ENCODE measurements around the gene TAF9.

Gene TAF9

GRCh38 chr5:69329905-69330489, 39.3 kb downstream of the TAF9 start:
- H3K79me2 ChIP-seq (ENCODE audit: insufficient read depth, low read depth): peaks cover 5% of the 10 kb centered on the region; the same call in 1 of the 2 replicates
- H2AFZ ChIP-seq (ENCODE audit: low read depth): no peak overlapping the region
- no peak overlapping the region for H3K9ac ChIP-seq
- no peaks in the 10 kb centered on the region for H4K20me1 ChIP-seq (ENCODE audit: insufficient read depth)
- H3K27me3 ChIP-seq (ENCODE audit: insufficient read depth, low read depth): no peaks in the 10 kb centered on the region
- no peak overlapping the region for H3K4me2 ChIP-seq
- peaks cover 15% of the 10 kb centered on the region for H3K4me1 ChIP-seq (ENCODE audit: low read depth, poor library complexity, severe bottlenecking)
- H3K36me3 ChIP-seq (ENCODE audit: insufficient read depth): no peaks in the 10 kb centered on the region
- no peak overlapping the region for H3K27ac ChIP-seq
- no peak for TF ChIP-seq CTCF (conservative IDR thresholded peaks at IDR 0.05; ENCODE audit: low read depth, low read length)
- H3K4me3 ChIP-seq (IDR thresholded peaks at IDR 0.05; ENCODE audit: insufficient read depth, low read depth, low read length): no peak overlapping the region

GRCh38 chr5:69326365-69326764, 43.0 kb downstream of the TAF9 start:
- Histone ChIP-seq H3K4me2 (no peak overlapping the region), H3K36me3 (ENCODE audit: insufficient read depth) (no peaks in the 10 kb centered on the region), H3K79me2 (ENCODE audit: insufficient read depth, low read depth) (no peaks in the 10 kb centered on the region), H3K4me1 (ENCODE audit: low read depth, poor library complexity, severe bottlenecking) (peaks cover under 1% of the 10 kb centered on the region), H3K27me3 (ENCODE audit: insufficient read depth, low read depth) (no peaks in the 10 kb centered on the region), H3K9ac (no peak overlapping the region), H2AFZ (ENCODE audit: low read depth) (no peak overlapping the region), H4K20me1 (ENCODE audit: insufficient read depth) (no peaks in the 10 kb centered on the region), H3K4me3 (IDR thresholded peaks at IDR 0.05; ENCODE audit: insufficient read depth, low read depth, low read length) (no peak overlapping the region), H3K27ac (no peak overlapping the region)
- no peak for TF ChIP-seq CTCF (conservative IDR thresholded peaks at IDR 0.05; ENCODE audit: low read depth, low read length)

GRCh38 chr5:69317391-69317790, 51.9 kb downstream of the TAF9 start:
- H4K20me1 ChIP-seq (ENCODE audit: insufficient read depth): no peaks in the 10 kb centered on the region
- no peaks in the 10 kb centered on the region for H3K79me2 ChIP-seq (ENCODE audit: insufficient read depth, low read depth)
- peaks cover 5% of the 10 kb centered on the region for H3K4me1 ChIP-seq (ENCODE audit: low read depth, poor library complexity, severe bottlenecking)
- H3K27me3 ChIP-seq (ENCODE audit: insufficient read depth, low read depth): no peaks in the 10 kb centered on the region
- H3K27ac ChIP-seq: no peak overlapping the region
- H3K4me2 ChIP-seq: no peak overlapping the region
- H2AFZ ChIP-seq (ENCODE audit: low read depth): no peak overlapping the region
- TF ChIP-seq CTCF (conservative IDR thresholded peaks at IDR 0.05; ENCODE audit: low read depth, low read length): no peak
- H3K36me3 ChIP-seq (ENCODE audit: insufficient read depth): no peaks in the 10 kb centered on the region
- no peak overlapping the region for H3K9ac ChIP-seq
- no peak overlapping the region for H3K4me3 ChIP-seq (IDR thresholded peaks at IDR 0.05; ENCODE audit: insufficient read depth, low read depth, low read length)

GRCh38 chr5:69315972-69316371, 53.3 kb downstream of the TAF9 start:
- no peak overlapping the region for H3K9ac ChIP-seq
- TF ChIP-seq CTCF (conservative IDR thresholded peaks at IDR 0.05; ENCODE audit: low read depth, low read length): no peak
- no peaks in the 10 kb centered on the region for H3K79me2 ChIP-seq (ENCODE audit: insufficient read depth, low read depth)
- peaks cover 5% of the 10 kb centered on the region for H3K4me1 ChIP-seq (ENCODE audit: low read depth, poor library complexity, severe bottlenecking)
- no peaks in the 10 kb centered on the region for H3K27me3 ChIP-seq (ENCODE audit: insufficient read depth, low read depth)
- no peaks in the 10 kb centered on the region for H4K20me1 ChIP-seq (ENCODE audit: insufficient read depth)
- no peak overlapping the region for H3K4me3 ChIP-seq (IDR thresholded peaks at IDR 0.05; ENCODE audit: insufficient read depth, low read depth, low read length)
- H3K4me2 ChIP-seq: no peak overlapping the region
- no peak overlapping the region for H3K27ac ChIP-seq
- no peaks in the 10 kb centered on the region for H3K36me3 ChIP-seq (ENCODE audit: insufficient read depth)
- H2AFZ ChIP-seq (ENCODE audit: low read depth): no peak overlapping the region

Measured in KMS-11 (cell line).